Heart left ventricle (tissue), 13 donors: ENCODE measurements around the gene ADGRV1.

Experiments
- CTCF ChIP-seq, 12 donors: fragments of 200-600 bp; sonication (generic) in 4 of 12; IDR thresholded peaks; one replicate each; pipeline versions ENCODE4 v1.5.0 to v1.8.0; 2018 to 2022; ENCODE audit warnings: antibody characterized with exemption in 12 of 12, mild to moderate bottlenecking in 5 of 12
- POLR2A ChIP-seq, 2 donors: fragments of 450-650 bp; IDR thresholded peaks; one replicate each; pipeline ENCODE4 v1.6.1; 2017; ENCODE audit warnings: antibody characterized with exemption in 2 of 2, mild to moderate bottlenecking in 2 of 2, moderate library complexity in 2 of 2
- donor health status: ischemic (EF 13 %, LVEDD 7.1; RV severe dilation, severe dysfunction).
- donor health status: DM: no; HTN: yes; CAD: no.
- donor health status: DM: no; HTN: no; CAD: no.
- donor health status: ischemic (EF 25% LVEDD 6.9; RV normal size, moderate dysfunction).
- donor health status: ischemic (EF 25% LVEDD 5.7; RV mildly dilated, moderate dysfunction).
- donor health status: ischemic (EF 35%, LVEDD 5.7; RV mildly dilated, moderate dysfunction).
- donor health status: nonischemic (EF 11% LVEDD 7.7; RV severe dilation, severe dysfunction).
- donor health status: DM: yes; HTN: yes; CAD: no.
- donor health status: PGD.
- donor health status: ischemic (EF 29% LVEDD 5.4; RV normal size, mild dysfunction).
- donor health status: nonischemic (EF 23%, LVEDD 6.1; RV moderate dilation, normal function).

- TF ChIP-seq CTCF (IDR thresholded peaks at IDR 0.05) = no peak
- TF ChIP-seq POLR2A (IDR thresholded peaks at IDR 0.05) = no peak
Measured at GRCh38 chr5:91011029-91011428, 452.4 kb downstream of the ADGRV1 start.
